ENCODE results near the gene ACVRL1.

Gene ACVRL1

GRCh38 chr12:51907083-51907855 lies at the start of gene ACVRL1:
Gene ACVRL1 (plus strand): TSS chr12:51907504. CDS start chr12:51912475, 4,971 bp downstream.
- no peak for DNase-seq

GRCh38 chr12:51860986-51861385 lies 46.3 kb upstream of the ACVRL1 start:
- DNase-seq: no peak

GRCh38 chr12:51862947-51863346 lies 44.4 kb upstream of the ACVRL1 start:
- no peak for DNase-seq

- no peak for DNase-seq
Measured at GRCh38 chr12:51863363-51863932, 43.9 kb upstream of the ACVRL1 start.

- DNase-seq: no peak
Measured at GRCh38 chr12:51863933-51864832, 43.1 kb upstream of the ACVRL1 start.

GRCh38 chr12:51864833-51865670 lies 42.3 kb upstream of the ACVRL1 start:
- no peak for DNase-seq

GRCh38 chr12:51865757-51866270 lies 41.5 kb upstream of the ACVRL1 start:
- no peak for DNase-seq

- DNase-seq: no peak
Measured at GRCh38 chr12:51866324-51866723, 41.0 kb upstream of the ACVRL1 start.

GRCh38 chr12:51866762-51867161 lies 40.5 kb upstream of the ACVRL1 start:
- no peak for DNase-seq

- no peak for DNase-seq
Measured at GRCh38 chr12:51867371-51867770, 39.9 kb upstream of the ACVRL1 start.

GRCh38 chr12:51867796-51868428 lies 39.4 kb upstream of the ACVRL1 start:
- DNase-seq: no peak

- DNase-seq: no peak
Measured at GRCh38 chr12:51868821-51869495, 38.3 kb upstream of the ACVRL1 start.

GRCh38 chr12:51869496-51869865 lies 37.8 kb upstream of the ACVRL1 start:
- no peak for DNase-seq

GRCh38 chr12:51869931-51870330 lies 37.4 kb upstream of the ACVRL1 start:
- DNase-seq: no peak

- no peak for DNase-seq
Measured at GRCh38 chr12:51870504-51870903, 36.8 kb upstream of the ACVRL1 start.

- DNase-seq: no peak
Measured at GRCh38 chr12:51871126-51871525, 36.2 kb upstream of the ACVRL1 start.

GRCh38 chr12:51871918-51872688 lies 35.2 kb upstream of the ACVRL1 start:
- no peak for DNase-seq

- no peak for DNase-seq
Measured at GRCh38 chr12:51872689-51872981, 34.7 kb upstream of the ACVRL1 start.

GRCh38 chr12:51873251-51873994 lies 33.9 kb upstream of the ACVRL1 start:
- DNase-seq: no peak

- DNase-seq: no peak
Measured at GRCh38 chr12:51874000-51874399, 33.3 kb upstream of the ACVRL1 start.
